ENCODE measurements around the gene ACVR1. TPM values are rescaled to one million over a fixed set of nuclear protein-coding genes. Genes with fewer than 3 reads are reported as not detected.
A peak's percentile ranks its signal among the peaks of the same experiment; 100 is the strongest.
"Not testable (repeated sequence)": the region's sequence is repeated elsewhere in the genome, so short reads cannot be mapped to it uniquely, and the experiment has no call there.

ACVR1 gene
- total RNA-seq, 1 donor from 2014 or later: 35.0 TPM

DNA sequence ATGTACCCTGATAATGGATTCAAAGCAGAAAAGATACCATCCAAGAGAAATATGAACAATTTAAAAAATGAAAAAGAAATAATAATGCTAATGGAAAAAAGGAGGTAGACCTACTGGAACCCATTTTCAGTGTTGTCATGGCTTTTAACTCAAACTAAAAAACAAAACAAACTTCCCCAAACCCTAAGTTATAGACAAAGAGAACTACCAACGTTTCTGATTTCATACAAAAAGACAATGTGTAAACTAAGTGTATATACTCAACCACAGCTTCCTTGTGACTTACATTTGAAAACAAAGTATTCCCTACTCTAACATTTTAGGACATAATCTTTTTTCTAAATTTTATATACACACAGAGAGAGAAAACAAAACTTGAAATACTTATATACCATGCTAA, 45.9 kb downstream of the ACVR1 start:
- H3K27ac ChIP-seq: peak overlapping the region; percentile 32
- no peak for ATAC-seq
- H3K4me1 ChIP-seq: peaks cover 13% of the 10 kb centered on the region

DNA sequence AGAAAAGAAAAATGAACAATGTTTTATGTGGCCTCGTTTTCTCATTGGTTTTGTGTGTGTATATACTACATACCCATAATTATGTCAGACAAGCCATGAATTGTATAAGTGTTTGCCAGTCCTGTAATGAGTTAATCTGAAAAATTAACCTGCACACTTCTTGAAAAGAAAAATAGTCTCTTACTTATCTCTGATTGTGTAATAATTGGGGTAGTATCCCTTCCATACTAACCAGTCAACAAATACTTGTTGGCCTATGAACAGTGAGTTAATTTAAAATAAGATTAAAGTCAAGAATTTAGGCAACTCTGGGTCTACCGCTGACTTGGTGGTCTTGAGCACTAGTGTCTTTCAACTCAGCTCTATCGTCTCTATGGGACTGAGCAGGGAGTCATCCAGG, 48.8 kb downstream of the ACVR1 start:
- no peaks in the 10 kb centered on the region for H3K36me3 ChIP-seq
- H3K4me3 ChIP-seq: no peak overlapping the region
- DNase-seq: no peak
- TF ChIP-seq, protein P1, sequence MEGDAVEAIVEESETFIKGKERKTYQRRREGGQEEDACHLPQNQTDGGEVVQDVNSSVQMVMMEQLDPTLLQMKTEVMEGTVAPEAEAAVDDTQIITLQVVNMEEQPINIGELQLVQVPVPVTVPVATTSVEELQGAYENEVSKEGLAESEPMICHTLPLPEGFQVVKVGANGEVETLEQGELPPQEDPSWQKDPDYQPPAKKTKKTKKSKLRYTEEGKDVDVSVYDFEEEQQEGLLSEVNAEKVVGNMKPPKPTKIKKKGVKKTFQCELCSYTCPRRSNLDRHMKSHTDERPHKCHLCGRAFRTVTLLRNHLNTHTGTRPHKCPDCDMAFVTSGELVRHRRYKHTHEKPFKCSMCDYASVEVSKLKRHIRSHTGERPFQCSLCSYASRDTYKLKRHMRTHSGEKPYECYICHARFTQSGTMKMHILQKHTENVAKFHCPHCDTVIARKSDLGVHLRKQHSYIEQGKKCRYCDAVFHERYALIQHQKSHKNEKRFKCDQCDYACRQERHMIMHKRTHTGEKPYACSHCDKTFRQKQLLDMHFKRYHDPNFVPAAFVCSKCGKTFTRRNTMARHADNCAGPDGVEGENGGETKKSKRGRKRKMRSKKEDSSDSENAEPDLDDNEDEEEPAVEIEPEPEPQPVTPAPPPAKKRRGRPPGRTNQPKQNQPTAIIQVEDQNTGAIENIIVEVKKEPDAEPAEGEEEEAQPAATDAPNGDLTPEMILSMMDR (IDR thresholded peaks at IDR 0.05): no peak
- intact Hi-C loops (cut with DNase I): no loop called here
- no peaks in the 10 kb centered on the region for H3K9me3 ChIP-seq
- no peak overlapping the region for H3K27ac ChIP-seq
- H3K27me3 ChIP-seq (ENCODE audit: low read depth): no peaks in the 10 kb centered on the region
- ATAC-seq: no peak
- peaks cover 14% of the 10 kb centered on the region for H3K4me1 ChIP-seq

More for the DNA sequence above, 45.9 kb downstream of the ACVR1 start:
- intact Hi-C loops (cut with DNase I): no loop called here
- TF ChIP-seq, protein P1 (IDR thresholded peaks at IDR 0.05): no peak
- H3K9me3 ChIP-seq: no peaks in the 10 kb centered on the region
- no peak for DNase-seq
- H3K36me3 ChIP-seq: no peaks in the 10 kb centered on the region
- H3K4me3 ChIP-seq: no peak overlapping the region
- no peaks in the 10 kb centered on the region for H3K27me3 ChIP-seq (ENCODE audit: low read depth)

DNA sequence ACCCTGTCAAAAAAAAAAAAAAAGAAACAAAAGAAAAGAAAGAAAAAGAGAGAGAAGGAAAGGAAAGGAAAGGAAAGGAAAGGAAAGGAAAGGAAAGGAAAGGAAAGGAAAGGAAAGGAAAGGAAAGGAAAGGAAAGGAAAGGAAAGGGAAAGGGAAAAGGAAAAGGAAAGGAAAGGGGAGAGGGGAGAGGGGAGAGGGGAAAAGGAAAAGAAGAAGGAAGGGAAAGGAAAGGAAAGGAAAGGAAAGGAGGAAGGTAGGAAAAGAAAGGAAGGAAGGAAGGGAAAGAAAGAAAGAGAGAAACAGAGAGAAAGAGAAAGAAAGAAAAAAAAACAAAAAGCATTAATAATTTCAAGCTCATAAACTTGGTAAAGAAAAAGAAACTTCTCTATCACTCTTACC, 49.5 kb downstream of the ACVR1 start:
- not testable (repeated sequence) for H3K4me3 ChIP-seq

DNA sequence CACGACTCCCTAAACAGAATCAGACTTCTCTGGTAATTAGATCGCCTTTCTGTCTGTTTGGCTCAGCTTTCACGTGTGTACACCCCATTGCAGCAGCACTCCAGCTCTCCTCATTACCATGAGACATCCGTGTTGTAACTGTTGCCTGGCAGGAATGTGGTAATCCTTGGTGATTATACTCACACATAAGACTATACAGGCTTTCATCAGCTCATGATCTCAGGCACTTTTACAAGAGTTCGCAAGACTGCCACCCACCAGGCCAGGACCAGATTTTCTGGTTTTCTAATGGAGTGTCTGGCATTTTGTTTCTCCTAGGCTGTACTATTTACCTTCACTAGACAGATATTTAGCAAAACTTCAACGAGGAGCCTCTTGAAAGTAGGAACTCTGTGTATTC, 50.2 kb downstream of the ACVR1 start:
- TF ChIP-seq, protein P1 (IDR thresholded peaks at IDR 0.05): no peak
- Histone ChIP-seq H3K27me3 (ENCODE audit: low read depth) (no peaks in the 10 kb centered on the region), H3K9me3 (no peaks in the 10 kb centered on the region), H3K4me1 (peaks cover 16% of the 10 kb centered on the region), H3K27ac (peak overlapping the region; percentile 58), H3K36me3 (no peaks in the 10 kb centered on the region), H3K4me3 (no peak overlapping the region)
- ATAC-seq (peak; percentile 95 to 96), DNase-seq (peak; percentile 53)
- intact Hi-C loops (cut with DNase I): no loop called here

More for the DNA sequence above, 49.5 kb downstream of the ACVR1 start:
- H3K27me3 ChIP-seq (ENCODE audit: low read depth); intact Hi-C loops (cut with DNase I); H3K27ac ChIP-seq; ATAC-seq; H3K9me3 ChIP-seq; H3K36me3 ChIP-seq; DNase-seq: not testable (repeated sequence)
- H3K4me1 ChIP-seq: peaks cover 20% of the 10 kb centered on the region

DNA sequence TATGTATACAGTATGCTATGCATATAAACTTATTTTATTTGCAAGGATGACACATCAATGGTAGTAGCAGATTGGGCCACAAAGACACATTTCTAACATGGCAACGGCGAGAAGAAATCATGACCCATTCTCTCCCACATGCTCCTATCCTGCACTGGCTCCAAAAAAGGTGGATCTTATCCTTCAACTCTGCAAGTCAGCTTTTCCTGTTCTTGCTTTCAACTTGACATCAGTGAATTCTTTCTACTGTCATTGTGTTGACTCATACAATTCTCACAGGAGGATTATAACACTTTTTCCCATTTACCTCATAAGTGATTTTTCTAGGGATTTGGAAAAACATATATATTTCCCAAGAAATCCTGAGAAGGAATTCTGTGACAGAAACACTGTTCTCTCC, 53.1 kb downstream of the ACVR1 start:
- intact Hi-C loops (cut with DNase I): no loop called here
- Histone ChIP-seq H3K4me1 (peaks cover 11% of the 10 kb centered on the region), H3K27ac (no peak overlapping the region), H3K4me3 (no peak overlapping the region), H3K9me3 (no peaks in the 10 kb centered on the region), H3K36me3 (peaks cover 6% of the 10 kb centered on the region), H3K27me3 (ENCODE audit: low read depth) (no peaks in the 10 kb centered on the region)
- TF ChIP-seq, protein P1 (IDR thresholded peaks at IDR 0.05): no peak
- DNase-seq (no peak), ATAC-seq (no peak)

DNA sequence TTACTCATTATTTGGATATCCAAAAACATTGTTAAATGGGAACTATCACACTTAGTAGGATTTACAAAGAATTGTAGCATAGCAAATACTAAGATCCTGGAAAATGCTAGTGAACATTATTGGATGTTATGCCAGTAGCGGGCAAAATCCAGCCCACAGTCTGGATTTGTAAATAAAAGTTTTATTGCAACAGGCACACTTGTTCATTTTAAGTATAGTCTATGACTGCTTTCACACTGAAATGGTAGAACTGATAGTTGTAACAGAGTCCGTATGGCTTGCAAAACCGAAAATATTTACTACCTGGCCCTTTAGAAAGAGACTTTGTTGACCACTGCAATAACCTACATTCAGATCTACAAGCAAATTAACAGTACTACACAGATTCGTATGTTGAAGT, 53.6 kb downstream of the ACVR1 start:
- ATAC-seq (no peak), DNase-seq (no peak)
- Histone ChIP-seq H3K27me3 (ENCODE audit: low read depth) (no peaks in the 10 kb centered on the region), H3K36me3 (peaks cover 11% of the 10 kb centered on the region), H3K4me1 (peaks cover 11% of the 10 kb centered on the region), H3K4me3 (no peak overlapping the region), H3K9me3 (no peaks in the 10 kb centered on the region), H3K27ac (no peak overlapping the region)
- TF ChIP-seq, protein P1 (IDR thresholded peaks at IDR 0.05): no peak
- intact Hi-C loops (cut with DNase I): no loop called here

Measured in lower lobe of right lung (tissue), 2 donors.